SU-DHL-6 (cell line): ENCODE results near the gene PDCD7.

ENCODE experiments used
- H2AFZ ChIP-seq: fragments of 200-600 bp; sonication (generic); 2 replicates; pipeline ENCODE4 v1.6.1; 2014; ENCODE audit warnings: low read depth, mild to moderate bottlenecking, moderate library complexity, mixed read lengths, antibody characterized with exemption, low read length; ENCODE audit not compliant: severe bottlenecking
- H3F3A ChIP-seq: fragments of 200-600 bp; shearing (Covaris generic); 2 replicates; pipeline ENCODE4 v1.6.0; 2016; ENCODE audit warnings: antibody characterized with exemption, mild to moderate bottlenecking; ENCODE audit not compliant: insufficient read depth
- H3K27ac ChIP-seq: fragments of 200-600 bp; sonication (generic); 2 replicates; pipeline ENCODE4 v1.5.1; 2016; ENCODE audit warnings: low read depth, mild to moderate bottlenecking, low read length, moderate library complexity, mixed read lengths
- H3K27me3 ChIP-seq: fragments of 200-600 bp; sonication (generic), shearing (Covaris generic); 2 replicates; pipeline ENCODE4 v1.6.0; 2014; ENCODE audit warnings: mild to moderate bottlenecking, low read length
- H3K36me3 ChIP-seq: fragments of 200-600 bp; sonication (generic); 2 replicates; pipeline ENCODE4 v1.6.1; 2014; ENCODE audit warnings: mild to moderate bottlenecking, low read length, mixed read lengths
- H3K4me2 ChIP-seq: fragments of 300-600, 200-600 bp; shearing (Covaris generic), sonication (generic); 2 replicates; pipeline ENCODE4 v1.6.0; 2014; ENCODE audit warnings: low read length, low read depth, mild to moderate bottlenecking; ENCODE audit not compliant: poor library complexity, severe bottlenecking
- H3K4me3 ChIP-seq: fragments of 200-600 bp; sonication (generic); 2 replicates; pipeline ENCODE4 v1.5.1; 2014; ENCODE audit warnings: antibody characterized with exemption, low read length, mild to moderate bottlenecking, mixed read lengths; ENCODE audit not compliant: insufficient read depth, poor library complexity, severe bottlenecking
- H3K79me2 ChIP-seq: fragments of 200-600 bp; sonication (generic); 2 replicates; pipeline ENCODE4 v1.6.1; 2014; ENCODE audit warnings: mild to moderate bottlenecking, low read length, moderate library complexity; ENCODE audit not compliant: insufficient read depth
- H3K9ac ChIP-seq: fragments of 200-600 bp; sonication (generic); 2 replicates; pipeline ENCODE4 v1.7.0; 2014; ENCODE audit warnings: mild to moderate bottlenecking, low read length
- H3K9me2 ChIP-seq: fragments of 200-600 bp; sonication (generic); replicated peaks from 2 replicates; pipeline ENCODE4 v1.6.1; 2014; ENCODE audit warnings: low read length; ENCODE audit not compliant: insufficient read depth
- H3K9me3 ChIP-seq: fragments of 200-600 bp; sonication (generic); 2 replicates; pipeline ENCODE4 v1.6.1; 2014; ENCODE audit warnings: low read length, mixed read lengths; ENCODE audit not compliant: insufficient read depth
- H4K20me1 ChIP-seq: fragments of 200-600 bp; sonication (generic); 2 replicates; pipeline ENCODE4 v1.6.1; 2014; ENCODE audit warnings: low read depth, mild to moderate bottlenecking, antibody characterized with exemption, low read length, moderate library complexity, mixed read lengths
- EZH2phosphoT487 ChIP-seq: fragments of 200-600 bp; sonication (generic), shearing (Covaris generic); conservative IDR thresholded peaks from 2 replicates; pipeline ENCODE4 v1.6.1; 2018; ENCODE audit warnings: mild to moderate bottlenecking, antibody characterized with exemption, low read length, moderate library complexity, mixed read lengths
- TF ChIP-seq, protein P1 (sequence below): fragments of 200-600 bp; sonication (generic); IDR thresholded peaks from one replicate; pipeline ENCODE4 v1.5.1; 2017; ENCODE audit warnings: antibody characterized with exemption, mild to moderate bottlenecking, low read length, moderate library complexity; ENCODE audit not compliant: insufficient read depth, poor library complexity, severe bottlenecking

Gene PDCD7

DNA sequence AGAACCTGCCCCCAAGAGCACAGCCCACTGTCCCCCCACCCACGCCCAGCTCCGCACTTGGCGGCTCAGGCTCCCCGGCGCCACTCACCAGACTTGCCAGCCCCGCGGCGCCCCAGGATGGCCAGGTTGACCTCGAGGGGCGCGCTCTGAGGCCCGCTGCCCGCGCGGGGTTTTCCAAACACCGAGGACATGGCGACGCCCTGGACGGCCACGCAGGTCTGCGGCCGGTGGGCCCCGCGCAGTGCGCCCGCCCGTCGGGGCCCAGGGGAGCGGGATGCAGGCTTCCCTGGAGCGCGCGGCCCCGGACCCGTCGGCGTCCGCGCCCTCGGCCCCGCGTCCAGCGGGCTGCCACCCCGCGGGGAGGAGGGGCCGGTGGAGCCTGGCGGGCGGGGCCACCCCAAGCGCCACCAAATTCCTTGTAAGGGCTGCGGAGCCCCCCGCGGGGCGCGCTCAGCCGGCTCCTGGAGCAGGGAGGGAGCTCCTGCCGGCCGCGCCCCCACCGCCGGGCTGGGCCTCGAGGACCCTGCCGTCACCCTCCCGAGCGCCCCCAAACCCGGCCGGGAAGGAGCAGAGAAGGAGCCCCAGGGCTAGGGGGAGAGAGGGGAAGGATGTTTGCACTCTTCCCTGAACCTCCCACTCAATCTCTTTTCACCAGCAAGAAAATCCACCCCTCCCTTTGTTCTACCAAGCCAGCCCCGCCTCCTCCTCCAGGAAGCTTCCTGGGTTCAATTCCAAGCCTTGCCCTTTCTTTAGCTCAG is 65.8 kb downstream of the PDCD7 start, which contains the start of gene RASL12:
RASL12 (minus strand) TSS at position 347 of the 758 bp plus-strand sequence; CDS start at position 191, 156 bp downstream.
- no peak within 1 kb of the TSS for H2AFZ ChIP-seq

More for the DNA sequence above, 65.8 kb downstream of the PDCD7 start, which contains the start of gene RASL12:
- H3K27me3 ChIP-seq = no peaks in the 10 kb centered on the region
- H4K20me1 ChIP-seq = no peaks in the 10 kb centered on the region
- no peak within 1 kb of the TSS for H3K27ac ChIP-seq
- no peaks in the 10 kb centered on the region for H3K36me3 ChIP-seq
- no peaks in the 10 kb centered on the region for H3K79me2 ChIP-seq
- no peak within 1 kb of the TSS for H3K4me2 ChIP-seq
- H3F3A ChIP-seq = no peaks in the 10 kb centered on the region
- H3K9me2 ChIP-seq = no peaks in the 10 kb centered on the region
- no peaks in the 10 kb centered on the region for H3K9me3 ChIP-seq
- H3K4me3 ChIP-seq = no peak within 1 kb of the TSS
- no peak for TF ChIP-seq EZH2phosphoT487
- TF ChIP-seq, protein P1, sequence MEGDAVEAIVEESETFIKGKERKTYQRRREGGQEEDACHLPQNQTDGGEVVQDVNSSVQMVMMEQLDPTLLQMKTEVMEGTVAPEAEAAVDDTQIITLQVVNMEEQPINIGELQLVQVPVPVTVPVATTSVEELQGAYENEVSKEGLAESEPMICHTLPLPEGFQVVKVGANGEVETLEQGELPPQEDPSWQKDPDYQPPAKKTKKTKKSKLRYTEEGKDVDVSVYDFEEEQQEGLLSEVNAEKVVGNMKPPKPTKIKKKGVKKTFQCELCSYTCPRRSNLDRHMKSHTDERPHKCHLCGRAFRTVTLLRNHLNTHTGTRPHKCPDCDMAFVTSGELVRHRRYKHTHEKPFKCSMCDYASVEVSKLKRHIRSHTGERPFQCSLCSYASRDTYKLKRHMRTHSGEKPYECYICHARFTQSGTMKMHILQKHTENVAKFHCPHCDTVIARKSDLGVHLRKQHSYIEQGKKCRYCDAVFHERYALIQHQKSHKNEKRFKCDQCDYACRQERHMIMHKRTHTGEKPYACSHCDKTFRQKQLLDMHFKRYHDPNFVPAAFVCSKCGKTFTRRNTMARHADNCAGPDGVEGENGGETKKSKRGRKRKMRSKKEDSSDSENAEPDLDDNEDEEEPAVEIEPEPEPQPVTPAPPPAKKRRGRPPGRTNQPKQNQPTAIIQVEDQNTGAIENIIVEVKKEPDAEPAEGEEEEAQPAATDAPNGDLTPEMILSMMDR = no peak
- no peak within 1 kb of the TSS for H3K9ac ChIP-seq
